Neural cell (in vitro differentiated cells): ENCODE measurements around the gene MAGEA11. TPM values are rescaled to one million over a fixed set of nuclear protein-coding genes. Genes with fewer than 3 reads are reported as not detected.
"Not testable (repeated sequence)": the region's sequence is repeated elsewhere in the genome, so short reads cannot be mapped to it uniquely, and the experiment has no call there.

Experiments used
- H2AFZ ChIP-seq: fragments of 200-600, 300-800 bp; sonication (generic), shearing (Covaris generic); 2 replicates; pipeline ENCODE4 v1.6.0; 2014; ENCODE audit warnings: low read depth, mild to moderate bottlenecking, antibody characterized with exemption, low read length, moderate library complexity
- H3F3A ChIP-seq: fragments of 200-600 bp; shearing (Covaris generic); 2 replicates; pipeline ENCODE4 v1.6.1; 2016; ENCODE audit warnings: mild to moderate bottlenecking, moderate library complexity, mixed read lengths, antibody characterized with exemption, low read length; ENCODE audit not compliant: insufficient read depth, poor library complexity, severe bottlenecking
- H3K27ac ChIP-seq: fragments of 200-600, 300-800 bp; sonication (generic), shearing (Covaris generic); 2 replicates; pipeline ENCODE4 v1.5.1; 2014; ENCODE audit warnings: mild to moderate bottlenecking, low read length, moderate library complexity
- H3K27me3 ChIP-seq: fragments of 300-800, 200-600 bp; sonication (generic), shearing (Covaris generic); 2 replicates; pipeline ENCODE4 v1.6.0; 2014; ENCODE audit warnings: mild to moderate bottlenecking, low read depth, low read length, moderate library complexity; ENCODE audit not compliant: insufficient read depth
- H3K36me3 ChIP-seq: fragments of 300-800, 200-600 bp; sonication (generic), shearing (Covaris generic); 2 replicates; pipeline ENCODE4 v1.5.1; 2014; ENCODE audit warnings: mild to moderate bottlenecking, antibody characterized with exemption, low read length, moderate library complexity; ENCODE audit not compliant: insufficient read depth
- H3K4me2 ChIP-seq: fragments of 300-800, 200-600 bp; sonication (generic), shearing (Covaris generic); 2 replicates; pipeline ENCODE4 v1.6.0; 2014; ENCODE audit warnings: mild to moderate bottlenecking, low read length
- H3K4me3 ChIP-seq: fragments of 300-800, 200-600 bp; sonication (generic), shearing (Covaris generic); 2 replicates; pipeline ENCODE4 v1.5.1; 2014; ENCODE audit warnings: mild to moderate bottlenecking, low read length, moderate library complexity
- H3K79me2 ChIP-seq: fragments of 200-600 bp; shearing (Covaris generic); replicated peaks from 2 replicates; pipeline ENCODE4 v1.6.0; 2014; ENCODE audit warnings: mild to moderate bottlenecking, low read length, moderate library complexity; ENCODE audit not compliant: insufficient read depth
- H3K9ac ChIP-seq: fragments of 300-800, 200-600 bp; sonication (generic), shearing (Covaris generic); 2 replicates; pipeline ENCODE4 v1.6.1; 2016; ENCODE audit warnings: mild to moderate bottlenecking, low read length, mixed read lengths
- H3K9me2 ChIP-seq: fragments of 200-600 bp; shearing (Covaris generic); 2 replicates; pipeline ENCODE4 v1.6.1; 2016; ENCODE audit warnings: mild to moderate bottlenecking, low read length, mixed read lengths; ENCODE audit not compliant: insufficient read depth
- H3K9me3 ChIP-seq: fragments of 200-600, 300-800 bp; sonication (generic), shearing (Covaris generic); 2 replicates; pipeline ENCODE4 v1.6.1; 2016; ENCODE audit warnings: mild to moderate bottlenecking, mixed run types, low read length, moderate library complexity, mixed read lengths
- H4K20me1 ChIP-seq: fragments of 200-600 bp; shearing (Covaris generic); 2 replicates; pipeline ENCODE4 v1.6.1; 2016; ENCODE audit warnings: mild to moderate bottlenecking, mixed run types; ENCODE audit not compliant: insufficient read depth
- EP300 ChIP-seq: fragments of 450-650 bp; conservative IDR thresholded peaks from 2 replicates; pipeline ENCODE4 v1.6.1; 2014; ENCODE audit warnings: antibody characterized with exemption, mild to moderate bottlenecking, moderate library complexity; ENCODE audit not compliant: poor library complexity, severe bottlenecking
- EZH2 ChIP-seq: fragments of 200-600, 300-800 bp; shearing (Covaris generic), sonication (generic); IDR thresholded peaks from 2 replicates; pipeline ENCODE4 v1.6.1; 2014; ENCODE audit warnings: antibody characterized with exemption, low read length, borderline replicate concordance, mild to moderate bottlenecking; ENCODE audit not compliant: insufficient read depth, poor library complexity, severe bottlenecking
- MXI1 ChIP-seq: fragments of 450-650 bp; conservative IDR thresholded peaks from 2 replicates; pipeline ENCODE4 v1.6.1; 2014; ENCODE audit warnings: antibody characterized with exemption, mild to moderate bottlenecking; ENCODE audit not compliant: poor library complexity, severe bottlenecking
- POLR2AphosphoS5 ChIP-seq: IDR thresholded peaks from 2 replicates; pipeline ENCODE4 v1.6.1; 2012
- RAD21 ChIP-seq: fragments of 450-650 bp; conservative IDR thresholded peaks from 2 replicates; pipeline ENCODE4 v1.6.1; 2014; ENCODE audit warnings: antibody characterized with exemption, mild to moderate bottlenecking, moderate library complexity
- SMC3 ChIP-seq: fragments of 450-650 bp; conservative IDR thresholded peaks from 2 replicates; pipeline ENCODE4 v1.6.1; 2014; ENCODE audit warnings: antibody characterized with exemption, mild to moderate bottlenecking, moderate library complexity; ENCODE audit not compliant: poor library complexity
- TAF1 ChIP-seq: IDR thresholded peaks from 2 replicates; pipeline ENCODE4 v1.6.1; 2012; ENCODE audit warnings: low read depth
- polyA plus RNA-seq: library from polyadenylated mRNA; depleted of rRNA; stranded (reverse); fragments of >200 nt; gene quantifications from 2 replicates; pipeline ENCODE4 v1.2.3, GENCODE V29; 2014
- TF ChIP-seq, protein P1 (sequence below): fragments of 450-650 bp; IDR thresholded peaks from 2 replicates; pipeline ENCODE4 v1.5.1; 2014; ENCODE audit warnings: antibody characterized with exemption, mild to moderate bottlenecking, moderate library complexity; ENCODE audit not compliant: poor library complexity, severe bottlenecking
- TF ChIP-seq, protein P2 (sequence below): IDR thresholded peaks from 2 replicates; pipeline ENCODE4 v1.6.1; 2012; ENCODE audit warnings: borderline replicate concordance

MAGEA11 gene
- polyA plus RNA-seq, 1 donor from 2014 or later: not detected

GRCh38 chrX:149720021-149720689 is 8.3 kb downstream of the MAGEA11 start:
- Histone ChIP-seq H3K79me2 (no peaks in the 10 kb centered on the region), H3K4me2 (no peak overlapping the region), H3K9me3 (no peaks in the 10 kb centered on the region), H3F3A (no peaks in the 10 kb centered on the region), H3K4me3 (no peak overlapping the region), H4K20me1 (no peaks in the 10 kb centered on the region), H3K9me2 (no peaks in the 10 kb centered on the region), H3K27ac (no peak overlapping the region), H3K36me3 (no peaks in the 10 kb centered on the region), H3K27me3 (no peaks in the 10 kb centered on the region), H2AFZ (no peak overlapping the region), H3K9ac (no peak overlapping the region)
- no peak for TF ChIP-seq SMC3
- no peak for TF ChIP-seq EZH2
- no peak for TF ChIP-seq POLR2AphosphoS5
- no peak for TF ChIP-seq EP300
- TF ChIP-seq MXI1: no peak
- TF ChIP-seq, protein P1, sequence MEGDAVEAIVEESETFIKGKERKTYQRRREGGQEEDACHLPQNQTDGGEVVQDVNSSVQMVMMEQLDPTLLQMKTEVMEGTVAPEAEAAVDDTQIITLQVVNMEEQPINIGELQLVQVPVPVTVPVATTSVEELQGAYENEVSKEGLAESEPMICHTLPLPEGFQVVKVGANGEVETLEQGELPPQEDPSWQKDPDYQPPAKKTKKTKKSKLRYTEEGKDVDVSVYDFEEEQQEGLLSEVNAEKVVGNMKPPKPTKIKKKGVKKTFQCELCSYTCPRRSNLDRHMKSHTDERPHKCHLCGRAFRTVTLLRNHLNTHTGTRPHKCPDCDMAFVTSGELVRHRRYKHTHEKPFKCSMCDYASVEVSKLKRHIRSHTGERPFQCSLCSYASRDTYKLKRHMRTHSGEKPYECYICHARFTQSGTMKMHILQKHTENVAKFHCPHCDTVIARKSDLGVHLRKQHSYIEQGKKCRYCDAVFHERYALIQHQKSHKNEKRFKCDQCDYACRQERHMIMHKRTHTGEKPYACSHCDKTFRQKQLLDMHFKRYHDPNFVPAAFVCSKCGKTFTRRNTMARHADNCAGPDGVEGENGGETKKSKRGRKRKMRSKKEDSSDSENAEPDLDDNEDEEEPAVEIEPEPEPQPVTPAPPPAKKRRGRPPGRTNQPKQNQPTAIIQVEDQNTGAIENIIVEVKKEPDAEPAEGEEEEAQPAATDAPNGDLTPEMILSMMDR: no peak
- TF ChIP-seq TAF1: no peak
- TF ChIP-seq, protein P2, sequence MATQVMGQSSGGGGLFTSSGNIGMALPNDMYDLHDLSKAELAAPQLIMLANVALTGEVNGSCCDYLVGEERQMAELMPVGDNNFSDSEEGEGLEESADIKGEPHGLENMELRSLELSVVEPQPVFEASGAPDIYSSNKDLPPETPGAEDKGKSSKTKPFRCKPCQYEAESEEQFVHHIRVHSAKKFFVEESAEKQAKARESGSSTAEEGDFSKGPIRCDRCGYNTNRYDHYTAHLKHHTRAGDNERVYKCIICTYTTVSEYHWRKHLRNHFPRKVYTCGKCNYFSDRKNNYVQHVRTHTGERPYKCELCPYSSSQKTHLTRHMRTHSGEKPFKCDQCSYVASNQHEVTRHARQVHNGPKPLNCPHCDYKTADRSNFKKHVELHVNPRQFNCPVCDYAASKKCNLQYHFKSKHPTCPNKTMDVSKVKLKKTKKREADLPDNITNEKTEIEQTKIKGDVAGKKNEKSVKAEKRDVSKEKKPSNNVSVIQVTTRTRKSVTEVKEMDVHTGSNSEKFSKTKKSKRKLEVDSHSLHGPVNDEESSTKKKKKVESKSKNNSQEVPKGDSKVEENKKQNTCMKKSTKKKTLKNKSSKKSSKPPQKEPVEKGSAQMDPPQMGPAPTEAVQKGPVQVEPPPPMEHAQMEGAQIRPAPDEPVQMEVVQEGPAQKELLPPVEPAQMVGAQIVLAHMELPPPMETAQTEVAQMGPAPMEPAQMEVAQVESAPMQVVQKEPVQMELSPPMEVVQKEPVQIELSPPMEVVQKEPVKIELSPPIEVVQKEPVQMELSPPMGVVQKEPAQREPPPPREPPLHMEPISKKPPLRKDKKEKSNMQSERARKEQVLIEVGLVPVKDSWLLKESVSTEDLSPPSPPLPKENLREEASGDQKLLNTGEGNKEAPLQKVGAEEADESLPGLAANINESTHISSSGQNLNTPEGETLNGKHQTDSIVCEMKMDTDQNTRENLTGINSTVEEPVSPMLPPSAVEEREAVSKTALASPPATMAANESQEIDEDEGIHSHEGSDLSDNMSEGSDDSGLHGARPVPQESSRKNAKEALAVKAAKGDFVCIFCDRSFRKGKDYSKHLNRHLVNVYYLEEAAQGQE: no peak
- TF ChIP-seq RAD21: no peak

DNA sequence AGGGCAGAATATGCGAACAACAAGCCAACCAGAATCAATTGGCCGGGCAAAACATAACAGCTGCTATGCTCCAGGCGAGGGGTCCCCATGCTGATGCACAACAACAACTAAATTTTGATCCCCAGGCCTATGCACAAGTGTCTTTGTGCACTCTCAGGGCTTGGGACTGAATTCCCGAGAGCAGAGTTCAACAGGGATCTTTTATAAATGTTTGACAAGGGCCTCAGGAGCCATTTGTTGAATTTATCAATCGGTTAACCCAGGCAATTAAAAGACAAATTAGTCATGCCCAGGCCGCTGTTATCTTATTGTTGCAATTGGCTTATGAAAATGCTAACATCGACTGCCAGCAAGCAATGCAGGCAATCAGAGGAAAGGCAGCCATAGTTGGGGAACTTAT is 9.4 kb downstream of the MAGEA11 start:
- H3K27ac ChIP-seq, H3K27me3 ChIP-seq, H4K20me1 ChIP-seq, H3K36me3 ChIP-seq, H3F3A ChIP-seq, H3K9ac ChIP-seq, H3K9me2 ChIP-seq, H3K79me2 ChIP-seq, H3K4me2 ChIP-seq, H3K4me3 ChIP-seq, H3K9me3 ChIP-seq, H2AFZ ChIP-seq: not testable (repeated sequence)

DNA sequence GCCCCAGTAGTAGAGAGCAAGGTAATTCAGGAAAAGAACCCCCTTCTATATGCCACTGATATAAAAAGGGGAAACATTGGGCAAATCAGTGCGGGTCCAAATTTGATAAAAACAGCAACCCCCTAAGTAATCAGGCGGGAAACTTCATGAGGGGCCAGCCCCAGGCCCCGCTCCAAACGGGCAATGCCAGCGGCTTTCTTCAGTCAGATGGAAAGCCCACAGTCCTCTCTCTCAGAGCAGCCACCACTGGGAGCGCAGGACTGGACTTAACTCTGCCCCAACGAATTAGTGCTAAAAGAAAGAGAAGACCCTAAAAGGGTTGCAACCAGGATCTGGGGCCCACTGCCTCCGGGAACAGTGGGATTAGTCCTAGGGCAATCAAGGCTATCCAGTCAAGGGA is 9.9 kb downstream of the MAGEA11 start:
- no peak for TF ChIP-seq POLR2AphosphoS5
- TF ChIP-seq RAD21: no peak
- TF ChIP-seq, protein P1: no peak
- Histone ChIP-seq H3K79me2 (no peaks in the 10 kb centered on the region), H2AFZ (no peak overlapping the region), H3K9me2 (no peaks in the 10 kb centered on the region), H3K27ac (no peak overlapping the region), H3K4me3 (no peak overlapping the region), H3K9ac (no peak overlapping the region), H3K36me3 (no peaks in the 10 kb centered on the region), H4K20me1 (no peaks in the 10 kb centered on the region), H3F3A (no peaks in the 10 kb centered on the region), H3K4me2 (no peak overlapping the region), H3K27me3 (no peaks in the 10 kb centered on the region), H3K9me3 (no peaks in the 10 kb centered on the region)

- not testable (repeated sequence) for H2AFZ ChIP-seq, H3F3A ChIP-seq, H3K9me2 ChIP-seq, H4K20me1 ChIP-seq, H3K27ac ChIP-seq, H3K4me3 ChIP-seq, H3K36me3 ChIP-seq, H3K9me3 ChIP-seq, H3K4me2 ChIP-seq, H3K79me2 ChIP-seq, H3K9ac ChIP-seq, H3K27me3 ChIP-seq
Measured at GRCh38 chrX:149723583-149724118, 11.8 kb downstream of the MAGEA11 start.
